Keratinocyte (primary cell): ENCODE measurements around the gene MAPK14. TPM values are rescaled to one million over a fixed set of nuclear protein-coding genes. Genes with fewer than 3 reads are reported as not detected.

ENCODE experiments used
- DNase-seq: peaks from one replicate; pipeline ENCODE4 v3.0.0-alpha.2; 2011; ENCODE audit warnings: low read depth, missing footprints, low spot score
- FAIRE-seq: peaks from 2 replicates; lab custom pipeline; 2011; peaks lifted over from hg19 to GRCh38; lab: Jason Lieb, UNC
- H2AFZ ChIP-seq: 2 replicates; pipeline ENCODE4 v1.6.0; 2012; ENCODE audit warnings: low read length, control low read depth, inconsistent platforms; ENCODE audit not compliant: control insufficient read depth
- H3K27ac ChIP-seq: 2 replicates; pipeline ENCODE4 v1.5.1; 2011; ENCODE audit warnings: low read length; ENCODE audit not compliant: control insufficient read depth, insufficient read depth
- H3K27me3 ChIP-seq: 3 replicates; pipeline ENCODE4 v1.6.0; 2011; ENCODE audit warnings: low read length; ENCODE audit not compliant: control insufficient read depth, insufficient read depth; ENCODE audit errors: extremely low read depth
- H3K36me3 ChIP-seq, 2 experiments: 2 replicates in 1 of 2; 3 replicates in 1 of 2; pipeline ENCODE4 v1.5.1; 2011; ENCODE audit warnings: low read length in 2 of 2, mild to moderate bottlenecking in 1 of 2; ENCODE audit not compliant: control insufficient read depth in 2 of 2, insufficient read depth in 2 of 2; ENCODE audit errors: extremely low read depth in 1 of 2
- H3K4me1 ChIP-seq: 3 replicates; pipeline ENCODE4 v1.5.1; 2011; ENCODE audit warnings: low read length; ENCODE audit not compliant: control insufficient read depth, insufficient read depth; ENCODE audit errors: extremely low read depth
- H3K4me2 ChIP-seq: 3 replicates; pipeline ENCODE4 v1.6.0; 2011; ENCODE audit warnings: low read depth, low read length; ENCODE audit not compliant: control insufficient read depth, insufficient read depth; ENCODE audit errors: extremely low read depth
- H3K4me3 ChIP-seq, 3 experiments: fragments of 200-600 bp in 1 of 3; sonication (generic) in 1 of 3; 2 replicates in 2 of 3; 3 replicates in 1 of 3; pipeline ENCODE4 v1.5.1; 2011 to 2016; ENCODE audit warnings: low read length in 3 of 3, mild to moderate bottlenecking in 3 of 3, control low read depth in 2 of 3, inconsistent platforms in 1 of 3, low read depth in 1 of 3, mixed read lengths in 1 of 3, mixed run types in 1 of 3, moderate library complexity in 1 of 3; ENCODE audit not compliant: control insufficient read depth in 2 of 3, insufficient read depth in 2 of 3; ENCODE audit errors: extremely low read depth in 1 of 3
- H3K79me2 ChIP-seq: 2 replicates; pipeline ENCODE4 v1.6.0; 2012; ENCODE audit warnings: low read length; ENCODE audit not compliant: control insufficient read depth, insufficient read depth
- H3K9ac ChIP-seq: 3 replicates; pipeline ENCODE4 v1.6.0; 2011; ENCODE audit warnings: low read length; ENCODE audit not compliant: control insufficient read depth, insufficient read depth; ENCODE audit errors: extremely low read depth
- H3K9me1 ChIP-seq: 3 replicates; pipeline ENCODE4 v1.6.0; 2011; ENCODE audit warnings: low read length; ENCODE audit not compliant: control insufficient read depth, insufficient read depth; ENCODE audit errors: extremely low read depth
- H3K9me3 ChIP-seq: 2 replicates; pipeline ENCODE4 v1.5.1; 2012; ENCODE audit warnings: low read depth, low read length; ENCODE audit not compliant: control insufficient read depth
- H4K20me1 ChIP-seq: 3 replicates; pipeline ENCODE4 v1.6.0; 2011; ENCODE audit warnings: low read length; ENCODE audit not compliant: control insufficient read depth, insufficient read depth; ENCODE audit errors: extremely low read depth
- CTCF ChIP-seq, 3 experiments: IDR thresholded peaks in 1 of 3; conservative IDR thresholded peaks in 1 of 3; optimal IDR thresholded peaks in 1 of 3; 2 replicates in 2 of 3; 3 replicates in 1 of 3; pipeline versions ENCODE3 to v1.5.1; 2011; ENCODE audit warnings: low read length in 3 of 3, mild to moderate bottlenecking in 3 of 3, moderate library complexity in 2 of 3, control low read depth in 1 of 3, inconsistent platforms in 1 of 3; ENCODE audit not compliant: insufficient read depth in 2 of 3; ENCODE audit errors: extremely low read depth in 1 of 3
- EZH2 ChIP-seq: IDR thresholded peaks from one replicate; pipeline ENCODE4 v1.6.1; 2012; ENCODE audit warnings: inconsistent platforms, mild to moderate bottlenecking, low read length, moderate library complexity
- dilution Hi-C: fragments of 300-500 bp; cut with MboI; formaldehyde crosslinking; loops from one replicate; pipeline ENCODE4 v1.7.0; 2020; ENCODE audit warnings: low sequenced_read_pairs; ENCODE audit not compliant: extremely low pct_ligation_motif_present
- polyA plus RNA-seq, 5 experiments: library from polyadenylated mRNA; depleted of rRNA in 3 of 5; stranded (reverse) in 3 of 5; stranded (forward) in 1 of 5; unstranded in 1 of 5; fragments of >200 nt; gene quantifications; 1 replicate in 1 of 5; 2 replicates in 3 of 5; 3 replicates in 1 of 5; pipeline versions ENCODE4 v1.2.1 to v1.2.3, GENCODE V29; 2011 to 2012; ENCODE audit warnings: missing spikeins in 2 of 5, low read depth in 1 of 5, low replicate concordance in 1 of 5

Gene MAPK14
- polyA plus RNA-seq, 1 donor (not counting 4 experiments of a cell fraction or from before 2014, with no cell fraction given) = 52.4 TPM

GRCh38 chr6:36078159-36078558 lies 50.6 kb downstream of the MAPK14 start:
- Histone ChIP-seq H3K27me3 (no peaks in the 10 kb centered on the region), H3K9ac (no peak overlapping the region), H3K27ac (no peak overlapping the region), H3K9me3 (no peaks in the 10 kb centered on the region), H3K4me3 (no peak overlapping the region), H3K4me1 (no peaks in the 10 kb centered on the region), H2AFZ (no peak overlapping the region), H3K36me3 (peaks cover 11 to 16% of the 10 kb centered on the region in 2 experiments), H3K9me1 (peaks cover 2% of the 10 kb centered on the region), H3K79me2 (peaks cover 3% of the 10 kb centered on the region), H4K20me1 (no peaks in the 10 kb centered on the region), H3K4me2 (no peak overlapping the region)
- FAIRE-seq (no peak), DNase-seq (no peak)
- dilution Hi-C loops = no loop called here
- TF ChIP-seq CTCF (optimal IDR thresholded peaks at IDR 0.05 in 1 of 3, IDR thresholded peaks at IDR 0.05 in 1 of 3, conservative IDR thresholded peaks at IDR 0.05 in 1 of 3; ENCODE audit: extremely low read depth in 1 of 3, insufficient read depth in 2 of 3, low read length in 3 of 3) (no peak), EZH2 (no peak)

DNA sequence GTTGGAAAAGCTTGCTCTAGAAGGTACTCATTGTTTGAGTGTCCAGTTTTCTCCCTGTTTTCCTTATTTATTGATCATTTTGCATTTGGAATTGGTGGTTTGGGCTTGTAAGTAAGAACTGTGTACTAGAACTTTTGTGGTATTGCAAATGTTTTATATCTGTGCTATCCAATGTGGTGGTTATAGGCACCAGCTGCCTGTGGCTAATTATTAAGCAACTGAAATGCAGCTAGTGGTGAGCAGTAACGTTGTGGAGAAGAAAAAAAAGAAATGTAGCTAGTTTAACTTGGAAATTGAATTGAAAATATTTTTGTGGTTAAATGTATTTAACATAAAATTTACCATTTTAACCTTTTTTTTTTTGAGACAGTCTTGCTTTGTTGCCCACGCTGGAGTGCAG lies 52.0 kb downstream of the MAPK14 start:
- TF ChIP-seq CTCF (optimal IDR thresholded peaks at IDR 0.05 in 1 of 3, IDR thresholded peaks at IDR 0.05 in 1 of 3, conservative IDR thresholded peaks at IDR 0.05 in 1 of 3; ENCODE audit: extremely low read depth in 1 of 3, insufficient read depth in 2 of 3, low read length in 3 of 3) (no peak), EZH2 (no peak)
- no peak overlapping the region for H3K4me2 ChIP-seq
- H3K9ac ChIP-seq = no peak overlapping the region
- dilution Hi-C loops = no loop called here
- no peak overlapping the region for H3K4me3 ChIP-seq
- no peak overlapping the region for H3K27ac ChIP-seq
- no peak for FAIRE-seq
- H3K9me3 ChIP-seq = no peaks in the 10 kb centered on the region
- peaks cover 15 to 19% of the 10 kb centered on the region in 2 experiments for H3K36me3 ChIP-seq
- no peak overlapping the region for H2AFZ ChIP-seq
- no peaks in the 10 kb centered on the region for H3K27me3 ChIP-seq
- no peaks in the 10 kb centered on the region for H3K4me1 ChIP-seq
- H4K20me1 ChIP-seq = no peaks in the 10 kb centered on the region
- H3K79me2 ChIP-seq = no peaks in the 10 kb centered on the region
- peaks cover 2% of the 10 kb centered on the region for H3K9me1 ChIP-seq
- DNase-seq = no peak
